Measurements from ENCODE around the gene INF2.

The INF2 gene

DNA sequence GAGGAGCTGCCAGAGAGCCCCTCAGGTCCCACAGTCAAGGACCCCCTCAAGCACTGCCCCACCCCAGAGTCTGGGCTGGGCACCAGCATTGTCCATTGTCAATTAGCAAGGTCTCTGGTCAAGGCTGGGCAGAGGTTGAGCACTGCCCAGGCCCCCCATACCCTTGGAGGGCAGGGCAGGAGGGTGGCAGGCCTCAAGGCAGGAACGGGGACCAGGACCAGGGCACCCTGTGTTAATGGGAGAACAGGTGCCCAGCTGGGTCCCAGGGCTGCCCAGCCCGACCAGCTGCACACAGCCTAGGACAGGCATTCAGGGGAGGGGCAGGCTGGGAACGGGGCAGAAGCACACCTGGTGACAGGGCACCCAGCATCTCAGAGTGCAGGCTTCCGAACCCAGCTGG is 82.0 kb downstream of the INF2 start:
- TF ChIP-seq, protein P1, sequence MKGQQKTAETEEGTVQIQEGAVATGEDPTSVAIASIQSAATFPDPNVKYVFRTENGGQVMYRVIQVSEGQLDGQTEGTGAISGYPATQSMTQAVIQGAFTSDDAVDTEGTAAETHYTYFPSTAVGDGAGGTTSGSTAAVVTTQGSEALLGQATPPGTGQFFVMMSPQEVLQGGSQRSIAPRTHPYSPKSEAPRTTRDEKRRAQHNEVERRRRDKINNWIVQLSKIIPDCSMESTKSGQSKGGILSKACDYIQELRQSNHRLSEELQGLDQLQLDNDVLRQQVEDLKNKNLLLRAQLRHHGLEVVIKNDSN (IDR thresholded peaks at IDR 0.05), result no peak
- TF ChIP-seq TCF12 (IDR thresholded peaks at IDR 0.05; ENCODE audit: low read depth), result no peak
- no peak for TF ChIP-seq ZBTB7A (IDR thresholded peaks at IDR 0.05; ENCODE audit: low read depth)

All from Ishikawa (cell line).